Medulla oblongata (tissue), 1 donor: ENCODE results near the gene FIZ1.
"Not testable (repeated sequence)": the region's sequence is repeated elsewhere in the genome, so short reads cannot be mapped to it uniquely, and the experiment has no call there.

Experiments used
- DNase-seq: peaks from one replicate; pipeline ENCODE4 v3.0.0-alpha.2; 2015; ENCODE audit errors: extremely low spot score

The FIZ1 gene

GRCh38 chr19:55596304-55596703 is 3.0 kb downstream of the FIZ1 start:
- DNase-seq, result no peak

- DNase-seq, result no peak
Observed at GRCh38 chr19:55594996-55595545, 4.2 kb downstream of the FIZ1 start.

- no peak for DNase-seq
Observed at GRCh38 chr19:55593096-55593772, 6.1 kb downstream of the FIZ1 start.

- DNase-seq, result no peak
Observed at GRCh38 chr19:55592391-55593090, 6.8 kb downstream of the FIZ1 start.

DNA sequence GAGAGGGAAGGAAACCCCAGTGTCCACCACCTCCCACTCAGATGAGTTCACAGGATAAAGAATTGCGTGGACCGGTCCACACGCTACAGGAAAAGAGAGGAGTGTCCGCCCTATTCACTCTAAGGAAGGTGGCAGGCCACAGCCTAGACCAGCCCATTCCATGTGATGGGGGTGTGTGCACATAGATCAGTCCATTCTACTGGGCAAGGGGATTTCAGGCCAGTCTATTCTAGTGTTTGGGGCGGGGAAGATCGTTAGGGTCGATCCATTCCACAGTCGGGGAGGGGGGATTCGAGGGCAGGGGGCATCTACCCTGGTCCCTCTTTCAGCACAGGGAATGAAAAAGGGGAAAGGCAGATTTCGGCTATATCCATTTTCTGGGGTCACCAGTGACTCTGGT is 7.8 kb downstream of the FIZ1 start:
- no peak for DNase-seq

- no peak for DNase-seq
Observed at GRCh38 chr19:55590617-55591016, 8.7 kb downstream of the FIZ1 start.

- no peak for DNase-seq
Observed at GRCh38 chr19:55590109-55590508, 9.2 kb downstream of the FIZ1 start.

GRCh38 chr19:55588738-55589137 is 10.6 kb downstream of the FIZ1 start:
- DNase-seq, result no peak

- peak; percentile 91 for DNase-seq
Observed at GRCh38 chr19:55586976-55587668, 12.2 kb downstream of the FIZ1 start.

DNA sequence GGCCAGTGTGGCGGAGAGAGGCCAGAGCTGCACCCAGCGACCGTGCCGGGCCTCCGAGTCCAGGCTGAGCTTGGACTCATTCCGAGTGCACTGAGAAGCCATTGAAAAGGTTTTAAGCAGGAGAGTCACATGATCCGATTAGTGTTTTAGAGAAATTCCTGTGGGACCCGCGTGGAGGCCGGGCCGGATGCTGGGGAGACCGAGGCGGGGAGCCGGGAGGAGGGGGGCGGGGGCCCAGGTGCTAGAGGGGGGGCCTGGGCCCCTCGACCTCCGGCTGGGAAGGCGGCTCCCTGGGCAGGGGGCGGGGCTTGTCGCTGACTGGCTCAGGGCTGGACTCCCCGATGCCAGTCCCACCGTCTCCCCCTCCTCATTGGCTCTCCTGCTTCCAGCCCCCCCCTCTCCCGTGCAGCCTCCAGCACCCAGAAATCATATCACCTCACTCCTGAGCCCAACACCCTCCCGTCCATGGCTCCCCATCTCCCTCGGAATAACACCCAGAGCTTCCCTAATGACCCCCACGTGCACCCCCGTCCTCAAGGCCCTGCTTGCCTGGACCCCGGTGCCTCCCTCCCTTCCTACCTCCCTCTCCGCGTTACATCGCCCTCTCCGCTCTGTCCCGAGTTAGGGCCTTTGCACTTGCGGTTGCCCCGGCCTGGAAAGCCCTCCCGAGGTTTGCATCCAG is 13.5 kb downstream of the FIZ1 start:
- peak; percentile 74 for DNase-seq

GRCh38 chr19:55584871-55585270 is 14.4 kb downstream of the FIZ1 start:
- DNase-seq, result no peak

GRCh38 chr19:55583897-55584296 is 15.4 kb downstream of the FIZ1 start:
- not testable (repeated sequence) for DNase-seq

DNA sequence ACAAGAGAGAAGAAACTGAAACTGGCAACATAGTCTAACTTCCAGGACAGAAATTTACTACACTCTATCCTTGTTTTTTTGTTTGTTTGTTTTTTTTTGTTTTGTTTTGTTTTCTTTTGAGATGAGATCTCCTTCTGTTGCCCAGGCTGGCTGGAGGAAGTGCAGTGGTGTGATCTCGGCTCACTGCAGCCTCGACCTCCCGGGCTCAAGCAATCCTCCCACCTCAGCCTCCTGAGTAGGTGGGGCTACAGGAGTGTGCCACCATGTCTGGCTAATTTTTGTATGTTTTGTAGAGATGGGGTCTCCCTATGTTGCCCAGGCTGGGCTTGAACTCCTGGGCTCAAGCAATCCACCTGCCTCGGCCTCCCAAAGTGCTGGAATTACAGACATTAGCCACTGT is 17.0 kb downstream of the FIZ1 start:
- DNase-seq, result not testable (repeated sequence)

- no peak for DNase-seq
Observed at GRCh38 chr19:55581823-55582223, 17.5 kb downstream of the FIZ1 start.

DNA sequence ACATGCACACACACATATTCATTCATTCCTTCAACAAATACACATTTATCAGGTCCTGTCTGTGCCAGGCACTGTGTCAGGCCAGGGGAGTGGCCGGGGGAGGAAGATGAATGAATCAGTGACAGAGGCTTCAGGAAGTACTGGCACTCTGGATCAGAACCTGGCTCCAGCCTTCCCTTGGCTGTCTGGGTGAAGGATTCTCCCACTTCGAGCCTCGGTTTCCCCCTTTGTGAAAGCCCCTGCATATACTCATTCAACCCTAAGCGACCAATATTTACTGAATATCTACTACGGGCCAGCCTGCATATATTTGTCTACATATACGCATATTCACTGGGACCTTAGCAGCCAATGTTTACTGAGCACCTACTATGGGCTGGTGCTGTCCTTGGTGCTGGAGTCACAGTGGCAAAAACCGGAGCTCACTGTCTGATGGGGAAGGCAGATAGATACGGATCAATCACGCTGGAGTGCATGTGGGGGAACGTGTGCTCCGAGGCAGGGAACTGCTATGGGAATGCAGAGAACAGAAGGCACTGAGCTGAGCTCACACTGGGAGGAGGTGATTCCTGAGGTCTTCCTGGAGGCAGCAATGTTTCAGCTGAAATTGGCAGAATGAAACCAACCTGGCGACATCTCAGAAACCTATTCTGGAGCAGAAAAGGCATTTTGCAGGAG is 18.0 kb downstream of the FIZ1 start:
- DNase-seq, result no peak

- DNase-seq, result peak; percentile 89
Observed at GRCh38 chr19:55580628-55581144, 18.6 kb downstream of the FIZ1 start, which contains the start of gene ZNF579. Gene ZNF579, minus strand, starts transcription at chr19:55580848. Its CDS starts 1,209 bp downstream, at chr19:55579639.

GRCh38 chr19:55579766-55580621 is 19.3 kb downstream of the FIZ1 start:
- DNase-seq, result peak; percentile 21

- no peak for DNase-seq
Observed at GRCh38 chr19:55578761-55579747, 20.3 kb downstream of the FIZ1 start.
